HEK293T (cell line): ENCODE measurements around the gene MRPL32.
A peak's percentile ranks its signal among the peaks of the same experiment; 100 is the strongest.

ENCODE experiments used
- CTCF ChIA-PET: fragments of 350-600 bp; formaldehyde crosslinking; extraction: SDS; loops from one replicate; lab custom pipeline; 2021; ENCODE audit warnings: antibody characterized with exemption, inconsistent platforms; lab: Yijun Ruan, JAX
- POLR2A ChIA-PET: fragments of 350-600 bp; formaldehyde crosslinking; extraction: SDS; loops from one replicate; lab custom pipeline; 2020; ENCODE audit warnings: antibody characterized with exemption, inconsistent platforms; lab: Yijun Ruan, JAX
- DNase-seq: peaks from one replicate; pipeline ENCODE4 v3.0.0; 2012; ENCODE audit warnings: mixed read lengths; ENCODE audit errors: extremely low spot score
- ARNT ChIP-seq: fragments of 450-650 bp; IDR thresholded peaks from 2 replicates; pipeline ENCODE4 v1.6.1; 2017; ENCODE audit warnings: mild to moderate bottlenecking
- BHLHE40 ChIP-seq: fragments of 450-650 bp; IDR thresholded peaks from 2 replicates; pipeline ENCODE4 v1.6.1; 2016; ENCODE audit warnings: mild to moderate bottlenecking, moderate library complexity, borderline replicate concordance
- CTBP1 ChIP-seq: fragments of 450-650 bp; IDR thresholded peaks from 2 replicates; pipeline ENCODE4 v1.6.1; 2016; ENCODE audit warnings: borderline replicate concordance
- ELF4 ChIP-seq: fragments of 450-650 bp; IDR thresholded peaks from 2 replicates; pipeline ENCODE4 v1.6.1; 2017; ENCODE audit warnings: antibody characterized with exemption
- FOXA1 ChIP-seq: fragments of 450-650 bp; IDR thresholded peaks from 2 replicates; pipeline ENCODE4 v1.6.1; 2016; ENCODE audit warnings: mild to moderate bottlenecking
- FOXK2 ChIP-seq: fragments of 450-650 bp; IDR thresholded peaks from 2 replicates; pipeline ENCODE4 v1.6.1; 2016; ENCODE audit warnings: mild to moderate bottlenecking
- FOXM1 ChIP-seq: fragments of 450-650 bp; IDR thresholded peaks from 2 replicates; pipeline ENCODE4 v1.6.1; 2017; ENCODE audit warnings: mild to moderate bottlenecking, borderline replicate concordance
- HDGF ChIP-seq: fragments of 450-650 bp; IDR thresholded peaks from 2 replicates; pipeline ENCODE4 v1.6.1; 2017; ENCODE audit warnings: antibody characterized with exemption, borderline replicate concordance
- L3MBTL2 ChIP-seq: fragments of 450-650 bp; conservative IDR thresholded peaks from 2 replicates; pipeline ENCODE4 v1.6.1; 2016; ENCODE audit warnings: mild to moderate bottlenecking
- LEF1 ChIP-seq: fragments of 450-650 bp; IDR thresholded peaks from 2 replicates; pipeline ENCODE4 v1.6.1; 2017; ENCODE audit warnings: mild to moderate bottlenecking, borderline replicate concordance
- NFRKB ChIP-seq: fragments of 450-650 bp; IDR thresholded peaks from 2 replicates; pipeline ENCODE4 v1.6.1; 2016; ENCODE audit warnings: mild to moderate bottlenecking, moderate library complexity
- SP1 ChIP-seq: fragments of 450-650 bp; IDR thresholded peaks from 2 replicates; pipeline ENCODE4 v1.6.1; 2017
- SUZ12 ChIP-seq: fragments of 450-650 bp; IDR thresholded peaks from 2 replicates; pipeline ENCODE4 v1.6.1; 2016; ENCODE audit warnings: mild to moderate bottlenecking
- TARDBP ChIP-seq: fragments of 450-650 bp; IDR thresholded peaks from 2 replicates; pipeline ENCODE4 v1.6.1; 2016
- ZNF384 ChIP-seq: fragments of 450-650 bp; IDR thresholded peaks from 2 replicates; pipeline ENCODE4 v1.6.1; 2016
- TF ChIP-seq, protein P1 (sequence below): fragments of 450-650 bp; IDR thresholded peaks from 2 replicates; pipeline ENCODE4 v1.6.1; 2016

MRPL32 gene

DNA sequence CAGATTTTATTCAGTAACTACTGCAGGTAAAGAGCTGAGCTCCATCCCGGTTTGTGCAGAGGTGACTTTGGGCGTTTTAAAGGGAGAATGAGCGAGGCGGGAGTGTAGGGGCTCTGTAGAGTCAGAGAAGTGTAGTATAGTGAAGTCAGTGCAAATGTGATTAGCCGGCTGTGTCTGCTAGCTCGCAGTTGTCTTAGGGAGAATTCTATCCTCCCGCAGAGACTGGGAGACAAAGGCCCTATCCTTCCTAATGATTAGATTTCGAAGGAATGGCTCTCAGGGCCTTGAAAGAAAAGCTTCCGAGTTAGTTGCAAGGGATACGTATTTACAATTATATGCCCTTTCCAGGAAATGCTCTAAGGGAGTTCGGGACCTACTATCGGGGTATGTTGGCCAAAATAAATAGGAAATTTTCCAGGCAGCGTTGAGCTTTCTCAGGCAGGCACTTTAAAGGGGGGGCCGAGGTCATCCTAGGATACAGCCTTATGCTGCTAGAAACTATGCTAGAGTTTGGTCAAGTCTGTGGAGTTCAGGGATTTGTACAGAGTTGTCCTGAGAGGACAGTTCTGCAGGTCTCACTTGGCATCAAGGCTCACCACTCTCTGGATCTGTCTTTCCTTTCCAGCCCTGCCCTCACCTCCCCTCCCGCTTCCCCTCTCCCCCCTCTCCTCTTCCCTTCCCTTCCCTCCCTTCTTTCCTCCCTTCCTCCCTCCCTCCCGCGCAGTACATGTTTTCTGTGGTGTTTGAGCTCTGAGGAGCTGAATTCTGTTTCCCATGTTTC, 825 bp downstream of the MRPL32 start:
- peak; percentile 14 for DNase-seq
- TF ChIP-seq SUZ12: no peak
- ChIA-PET POLR2A (interaction anchor here (0.8 to 1.9 kb wide), 11 partner anchors 10 to 992 kb away, joined by 3 to 8 read pairs (median 3); no protein-coding TSS in a partner anchor), CTCF (interaction anchor here (0.7 to 1.2 kb wide), 3 partner anchors 9 to 993 kb away, joined by 3 to 10 read pairs (median 5); no protein-coding TSS in a partner anchor)

DNA sequence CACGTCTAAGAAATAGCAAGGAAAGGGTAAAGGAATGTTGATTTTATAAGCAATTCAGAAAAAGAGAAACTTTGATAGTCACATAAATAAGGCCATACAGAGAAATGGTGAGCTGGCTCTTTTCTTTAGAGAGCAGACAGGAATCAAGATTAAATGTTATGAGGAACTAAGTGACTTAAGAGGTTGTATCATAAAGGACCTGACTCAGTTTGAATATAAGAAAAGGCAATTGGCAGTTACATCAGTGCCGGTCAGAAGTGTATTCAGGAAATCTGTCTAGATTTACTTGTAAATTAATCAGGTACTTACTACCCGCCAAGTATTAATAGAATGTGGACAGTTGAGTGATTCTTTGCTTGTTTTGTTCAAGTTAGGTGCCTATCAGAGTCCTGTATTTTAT, 2.1 kb downstream of the MRPL32 start:
- POLR2A ChIA-PET: no interaction called here
- no peak for TF ChIP-seq FOXM1
- no peak for TF ChIP-seq HDGF
- TF ChIP-seq CTBP1: no peak
- no peak for TF ChIP-seq ARNT
- no peak for TF ChIP-seq NFRKB
- no peak for TF ChIP-seq FOXA1
- TF ChIP-seq, protein P1, sequence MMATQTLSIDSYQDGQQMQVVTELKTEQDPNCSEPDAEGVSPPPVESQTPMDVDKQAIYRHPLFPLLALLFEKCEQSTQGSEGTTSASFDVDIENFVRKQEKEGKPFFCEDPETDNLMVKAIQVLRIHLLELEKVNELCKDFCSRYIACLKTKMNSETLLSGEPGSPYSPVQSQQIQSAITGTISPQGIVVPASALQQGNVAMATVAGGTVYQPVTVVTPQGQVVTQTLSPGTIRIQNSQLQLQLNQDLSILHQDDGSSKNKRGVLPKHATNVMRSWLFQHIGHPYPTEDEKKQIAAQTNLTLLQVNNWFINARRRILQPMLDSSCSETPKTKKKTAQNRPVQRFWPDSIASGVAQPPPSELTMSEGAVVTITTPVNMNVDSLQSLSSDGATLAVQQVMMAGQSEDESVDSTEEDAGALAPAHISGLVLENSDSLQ: no peak
- TF ChIP-seq FOXK2: no peak
- no peak for TF ChIP-seq L3MBTL2
- no peak for TF ChIP-seq SUZ12
- TF ChIP-seq SP1: no peak

DNA sequence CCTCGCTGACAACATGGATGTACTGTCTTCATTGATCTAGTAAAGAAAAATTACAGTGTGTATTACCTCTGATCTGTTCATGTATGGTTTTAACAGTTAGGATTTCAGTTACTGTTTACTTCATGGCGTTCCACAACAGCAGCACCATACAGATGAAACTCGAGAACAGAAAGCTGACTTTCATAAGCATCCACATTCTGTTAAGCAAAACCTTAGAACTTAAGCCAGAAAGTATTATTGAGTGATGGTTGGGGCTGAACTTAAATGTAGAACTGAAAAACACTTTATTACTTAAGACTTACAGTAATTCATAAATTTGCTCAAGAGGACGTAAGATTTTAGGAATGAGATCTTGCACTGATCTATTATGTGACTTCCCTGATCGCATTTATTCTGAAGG, 3.7 kb downstream of the MRPL32 start:
- no peak for TF ChIP-seq HDGF
- no peak for TF ChIP-seq LEF1
- TF ChIP-seq FOXK2: no peak
- no peak for TF ChIP-seq ELF4
- CTCF ChIA-PET: interaction anchor here (0.7 kb wide), 1 partner anchor 265 kb away, joined by 3 read pairs; no protein-coding TSS in a partner anchor
- POLR2A ChIA-PET: no interaction called here
- no peak for DNase-seq

More for the DNA sequence above, 2.1 kb downstream of the MRPL32 start:
- no peak for DNase-seq
- CTCF ChIA-PET: interaction anchor here (0.6 kb wide), 1 partner anchor 176 kb away, joined by 3 read pairs; no protein-coding TSS in a partner anchor

DNA sequence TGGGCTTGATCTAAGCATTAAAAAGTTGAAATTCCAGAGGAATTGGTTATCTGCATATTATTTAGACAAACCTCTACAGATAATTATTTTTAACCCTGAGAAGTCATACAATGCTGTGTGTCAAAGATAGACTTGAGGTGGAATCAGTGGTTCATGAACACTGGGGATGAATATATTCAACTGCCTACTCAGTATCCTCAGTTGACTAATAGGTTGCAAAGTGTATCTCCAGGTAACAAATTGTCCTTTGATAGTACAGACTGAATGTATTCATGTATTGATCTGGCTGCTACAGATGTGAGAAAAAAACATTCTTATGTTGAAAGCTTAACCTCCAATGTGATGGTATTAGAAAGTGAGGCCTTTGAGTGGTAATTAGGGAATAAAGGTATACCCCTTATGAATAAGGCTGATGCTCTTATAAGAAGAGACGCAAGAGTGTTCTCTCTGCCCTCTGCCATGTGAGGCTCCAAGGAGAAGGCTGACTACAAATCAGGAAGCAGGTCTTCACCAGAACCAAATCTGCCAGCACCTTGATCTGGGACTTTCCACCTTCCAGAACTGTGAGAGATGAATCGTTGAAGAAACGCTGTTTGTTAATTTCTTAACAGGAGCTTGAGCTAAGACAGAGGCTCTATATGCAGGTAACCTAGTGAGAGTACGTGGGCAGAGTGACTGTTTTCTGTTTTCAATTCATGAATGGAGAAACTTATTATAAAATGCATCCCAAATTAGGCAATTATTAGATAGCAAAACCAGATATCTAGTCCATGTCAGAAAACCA, 7.5 kb downstream of the MRPL32 start:
- DNase-seq: no peak
- POLR2A ChIA-PET: no interaction called here
- CTCF ChIA-PET: interaction anchor here (0.6 kb wide), 1 partner anchor 324 kb away, joined by 3 read pairs; no protein-coding TSS in a partner anchor
- TF ChIP-seq ZNF384: no peak
- TF ChIP-seq FOXA1: no peak
- TF ChIP-seq ELF4: no peak
- no peak for TF ChIP-seq LEF1
- no peak for TF ChIP-seq TARDBP
- TF ChIP-seq, protein P1: no peak
- TF ChIP-seq NFRKB: no peak
- TF ChIP-seq SP1: no peak

DNA sequence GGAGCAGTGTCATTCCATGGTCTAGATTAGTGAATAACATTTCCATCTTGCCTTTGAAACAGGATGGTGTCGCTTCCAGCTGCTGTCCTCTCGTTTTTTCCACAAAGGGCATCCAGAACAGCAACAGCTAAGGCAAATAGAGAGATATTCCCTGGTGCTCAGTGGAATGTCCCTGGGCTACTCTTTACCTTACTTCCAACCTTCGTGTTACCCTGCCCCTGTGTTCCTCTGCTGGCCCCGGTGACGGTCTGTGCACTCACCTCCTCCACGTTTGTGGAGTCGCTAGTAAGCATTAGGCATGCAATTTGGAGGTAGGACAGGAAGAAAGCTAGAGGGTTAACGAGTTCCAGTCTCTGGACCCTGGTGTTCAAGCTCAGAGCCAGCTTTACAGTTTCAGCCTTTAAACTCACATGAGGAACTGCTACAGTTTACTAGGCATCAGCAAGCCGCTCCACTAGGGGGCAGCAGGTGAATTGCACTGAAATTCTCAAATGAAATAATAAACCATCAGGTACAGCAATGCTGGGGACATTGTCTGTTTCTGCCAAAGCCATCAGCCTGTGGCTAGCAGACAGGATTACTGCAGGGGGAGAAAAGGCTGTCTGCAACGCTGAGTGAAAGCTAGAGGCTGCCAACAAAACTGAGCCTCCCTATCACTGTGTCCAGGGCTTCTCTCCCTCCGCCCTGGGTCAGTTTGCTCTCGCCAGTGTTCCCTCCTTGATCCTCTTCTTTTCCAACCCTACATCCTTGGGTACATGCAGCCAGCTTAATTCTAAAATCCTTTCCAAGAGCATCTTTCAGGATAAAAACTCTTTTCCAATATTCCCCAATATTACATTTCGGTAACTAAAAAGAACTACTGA, 9.0 kb downstream of the MRPL32 start:
- TF ChIP-seq FOXK2 (no peak), CTBP1 (no peak), FOXA1 (no peak), BHLHE40 (no peak), SUZ12 (no peak), SP1 (no peak), ARNT (no peak), LEF1 (no peak)
- POLR2A ChIA-PET: interaction anchor here (0.7 kb wide), 1 partner anchor 9 kb away, joined by 5 read pairs; the partner anchor contains the start of genes MRPL32 and PSMA2
- CTCF ChIA-PET: interaction anchor here (0.7 to 1.8 kb wide), 6 partner anchors 9 to 898 kb away, joined by 3 to 10 read pairs (median 3); partner anchors contain the start of genes MRPL32 and PSMA2
- DNase-seq: peak; percentile 68

DNA sequence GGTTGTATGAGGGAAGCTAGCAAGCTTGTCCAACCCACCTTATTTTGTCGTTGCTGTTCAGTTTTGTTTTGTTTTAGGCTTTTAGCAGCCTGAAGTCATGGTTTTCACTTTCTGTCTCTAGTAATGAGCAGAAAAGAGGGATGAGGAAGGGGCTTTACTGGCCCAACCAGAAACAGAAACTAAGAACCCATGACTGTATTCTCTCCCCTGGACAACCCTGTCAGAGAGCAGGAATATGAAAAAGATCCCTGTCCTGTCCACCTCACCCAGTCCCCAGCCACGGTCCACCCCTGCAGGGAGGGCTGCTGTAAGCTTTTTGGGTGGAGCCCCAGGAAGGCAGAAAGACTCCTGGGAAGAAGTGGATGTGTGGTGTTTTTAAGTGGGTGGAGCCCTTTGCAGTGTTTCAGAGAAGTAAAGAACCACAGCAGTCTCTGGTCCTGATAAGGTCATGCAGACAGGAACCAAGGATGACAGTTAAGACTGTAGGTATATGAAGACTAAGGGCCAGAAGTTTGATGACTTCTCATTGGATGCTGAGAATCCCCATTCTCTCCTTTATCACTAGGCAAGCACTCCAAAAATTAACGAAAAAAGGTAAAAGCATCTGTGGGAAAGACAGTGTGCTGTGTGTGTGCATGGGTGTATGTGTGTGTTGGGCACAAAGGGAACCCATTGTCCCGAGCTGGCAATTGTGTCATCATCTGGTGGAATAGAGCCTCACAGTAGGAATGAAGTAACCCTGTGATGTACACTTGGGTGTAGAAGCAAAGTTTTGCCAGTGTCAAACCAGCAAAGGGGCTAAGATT, 13.8 kb downstream of the MRPL32 start:
- no peak for DNase-seq
- POLR2A ChIA-PET: no interaction called here
- TF ChIP-seq, protein P1: no peak
- TF ChIP-seq BHLHE40: no peak
- no peak for TF ChIP-seq ARNT
- TF ChIP-seq ELF4: no peak
- TF ChIP-seq CTBP1: no peak
- no peak for TF ChIP-seq SUZ12
- no peak for TF ChIP-seq HDGF
- TF ChIP-seq FOXM1: no peak
- no peak for TF ChIP-seq SP1
- no peak for TF ChIP-seq LEF1
- TF ChIP-seq L3MBTL2: no peak
- TF ChIP-seq FOXK2: no peak
- TF ChIP-seq FOXA1: no peak
- no peak for TF ChIP-seq TARDBP
- TF ChIP-seq NFRKB: no peak
- TF ChIP-seq ZNF384: no peak
- CTCF ChIA-PET: interaction anchor here (1.0 kb wide), 1 partner anchor 14 kb away, joined by 4 read pairs; no protein-coding TSS in a partner anchor
